HEK293 (cell line): ENCODE results near the gene YOD1.

Source experiments
- CTCF ChIA-PET: fragments of 350-600 bp; formaldehyde crosslinking; extraction: SDS; loops from one replicate; lab custom pipeline; 2021; ENCODE audit warnings: antibody characterized with exemption; lab: Yijun Ruan, JAX
- POLR2A ChIA-PET: fragments of 300-600 bp; formaldehyde crosslinking; extraction: SDS; loops from one replicate; lab custom pipeline; 2020; ENCODE audit warnings: antibody characterized with exemption, inconsistent platforms; lab: Yijun Ruan, JAX
- H3K27ac ChIP-seq: fragments of 200-500 bp; sonication (Bioruptor generic); 2 replicates; pipeline ENCODE4 v1.5.1; 2014; ENCODE audit warnings: low read depth, low read length, control low read depth, inconsistent platforms; ENCODE audit errors: extremely low read depth
- H3K36me3 ChIP-seq, 2 experiments: fragments of 200-500 bp in 1 of 2; sonication (Bioruptor generic) in 1 of 2; 1 replicate in 1 of 2; 2 replicates in 1 of 2; pipeline ENCODE4 v1.5.1; 2014 to 2017; ENCODE audit warnings: inconsistent platforms in 2 of 2, low read length in 2 of 2; ENCODE audit not compliant: control insufficient read depth in 2 of 2, insufficient read depth in 1 of 2
- H3K4me1 ChIP-seq: fragments of 200-500 bp; sonication (Bioruptor generic); 2 replicates; pipeline ENCODE4 v1.5.1; 2014; ENCODE audit warnings: mild to moderate bottlenecking, low read length, inconsistent platforms; ENCODE audit not compliant: control insufficient read depth, insufficient read depth
- H3K4me3 ChIP-seq: 2 replicates; pipeline ENCODE4 v1.5.1; 2011; ENCODE audit warnings: low read depth, mild to moderate bottlenecking, control low read depth, low read length, moderate library complexity
- H3K9me3 ChIP-seq: fragments of 200-500 bp; sonication (Bioruptor generic); 2 replicates; pipeline ENCODE4 v1.5.1; 2014; ENCODE audit warnings: low read depth, low read length, inconsistent platforms; ENCODE audit not compliant: control insufficient read depth, insufficient read depth
- AEBP2 ChIP-seq: fragments of 450-650 bp; formaldehyde crosslinking; IDR thresholded peaks from 2 replicates; pipeline ENCODE4 v1.5.1; 2016; ENCODE audit warnings: missing biosample characterization, missing genetic modification characterization, borderline replicate concordance
- ELK4 ChIP-seq: IDR thresholded peaks from 2 replicates; pipeline ENCODE4 v1.6.1; 2011; ENCODE audit warnings: mild to moderate bottlenecking, low read depth, low read length, borderline replicate concordance
- INSM2 ChIP-seq: fragments of 450-650 bp; formaldehyde crosslinking; IDR thresholded peaks from 2 replicates; pipeline ENCODE4 v1.5.1; 2016; ENCODE audit warnings: missing biosample characterization, missing genetic modification characterization
- SP2 ChIP-seq: fragments of 450-650 bp; formaldehyde crosslinking; IDR thresholded peaks from 2 replicates; pipeline ENCODE4 v1.5.1; 2016; ENCODE audit warnings: missing biosample characterization, missing genetic modification characterization
- TCF7L2 ChIP-seq: IDR thresholded peaks from 2 replicates; pipeline ENCODE4 v1.6.1; 2011; ENCODE audit warnings: low read depth, mild to moderate bottlenecking, inconsistent platforms, low read length, moderate library complexity, borderline replicate concordance
- ZBTB44 ChIP-seq: fragments of 450-650 bp; IDR thresholded peaks from 2 replicates; pipeline ENCODE4 v1.5.1; 2018; ENCODE audit warnings: missing biosample characterization, mild to moderate bottlenecking, missing genetic modification characterization
- ZBTB48 ChIP-seq: fragments of 450-650 bp; formaldehyde crosslinking; IDR thresholded peaks from 2 replicates; pipeline ENCODE4 v1.5.1; 2016; ENCODE audit warnings: missing biosample characterization, missing genetic modification characterization
- ZFP3 ChIP-seq: fragments of 450-650 bp; formaldehyde crosslinking; IDR thresholded peaks from 2 replicates; pipeline ENCODE4 v1.5.1; 2016; ENCODE audit warnings: low read depth, missing biosample characterization, missing genetic modification characterization
- ZFP37 ChIP-seq: fragments of 450-650 bp; formaldehyde crosslinking; IDR thresholded peaks from 2 replicates; pipeline ENCODE4 v1.5.1; 2016; ENCODE audit warnings: missing biosample characterization, missing genetic modification characterization
- ZFP41 ChIP-seq: fragments of 450-650 bp; formaldehyde crosslinking; IDR thresholded peaks from 2 replicates; pipeline ENCODE4 v1.5.1; 2016; ENCODE audit warnings: missing biosample characterization, missing genetic modification characterization, borderline replicate concordance
- ZNF16 ChIP-seq: fragments of 450-650 bp; formaldehyde crosslinking; IDR thresholded peaks from 2 replicates; pipeline ENCODE4 v1.5.1; 2016; ENCODE audit warnings: low read depth, missing biosample characterization, missing genetic modification characterization
- ZNF202 ChIP-seq: fragments of 450-650 bp; formaldehyde crosslinking; IDR thresholded peaks from 2 replicates; pipeline ENCODE4 v1.5.1; 2016; ENCODE audit warnings: missing biosample characterization, missing genetic modification characterization, borderline replicate concordance
- ZNF394 ChIP-seq: fragments of 450-650 bp; formaldehyde crosslinking; IDR thresholded peaks from 2 replicates; pipeline ENCODE4 v1.5.1; 2016; ENCODE audit warnings: missing biosample characterization, missing genetic modification characterization, mild to moderate bottlenecking, moderate library complexity, borderline replicate concordance
- ZNF433 ChIP-seq: fragments of 450-650 bp; formaldehyde crosslinking; IDR thresholded peaks from 2 replicates; pipeline ENCODE4 v1.5.1; 2016; ENCODE audit warnings: missing biosample characterization, missing genetic modification characterization, low read depth
- ZNF513 ChIP-seq: fragments of 450-650 bp; IDR thresholded peaks from 2 replicates; pipeline ENCODE4 v1.5.1; 2018; ENCODE audit warnings: missing biosample characterization, missing genetic modification characterization
- ZNF521 ChIP-seq: fragments of 450-650 bp; formaldehyde crosslinking; IDR thresholded peaks from 2 replicates; pipeline ENCODE4 v1.5.1; 2017; ENCODE audit warnings: missing biosample characterization, mild to moderate bottlenecking, missing genetic modification characterization
- ZNF530 ChIP-seq: fragments of 450-650 bp; formaldehyde crosslinking; IDR thresholded peaks from 2 replicates; pipeline ENCODE4 v1.5.1; 2016; ENCODE audit warnings: low read depth, missing biosample characterization, missing genetic modification characterization
- ZNF571 ChIP-seq: fragments of 450-650 bp; formaldehyde crosslinking; IDR thresholded peaks from 2 replicates; pipeline ENCODE4 v1.5.0; 2017; ENCODE audit warnings: missing biosample characterization, missing genetic modification characterization
- ZNF623 ChIP-seq: fragments of 450-650 bp; formaldehyde crosslinking; IDR thresholded peaks from 2 replicates; pipeline ENCODE4 v1.5.1; 2016; ENCODE audit warnings: missing biosample characterization, missing genetic modification characterization
- ZNF626 ChIP-seq: fragments of 450-650 bp; sonication (Bioruptor Pico); formaldehyde crosslinking; IDR thresholded peaks from 2 replicates; pipeline ENCODE4 v1.5.1; 2018; ENCODE audit warnings: missing biosample characterization, missing genetic modification characterization, inconsistent platforms
- ZNF660 ChIP-seq: fragments of 450-650 bp; IDR thresholded peaks from 2 replicates; pipeline ENCODE4 v1.5.1; 2018; ENCODE audit warnings: missing biosample characterization, mild to moderate bottlenecking, missing genetic modification characterization
- ZSCAN5A ChIP-seq: fragments of 450-650 bp; formaldehyde crosslinking; IDR thresholded peaks from 2 replicates; pipeline ENCODE4 v1.5.1; 2016; ENCODE audit warnings: missing biosample characterization, missing genetic modification characterization

The YOD1 gene

GRCh38 chr1:207069858-207070506, 19.0 kb upstream of the YOD1 start:
- no peak overlapping the region for H3K27ac ChIP-seq

GRCh38 chr1:207069061-207069460, 18.1 kb upstream of the YOD1 start:
- H3K27ac ChIP-seq = no peak overlapping the region
- ChIA-PET POLR2A (no interaction called here), CTCF (interaction anchor here (1.6 kb wide), 1 partner anchor 9 kb away, joined by 4 read pairs; no protein-coding TSS in a partner anchor)
- H3K4me3 ChIP-seq = no peak overlapping the region
- no peaks in the 10 kb centered on the region for H3K9me3 ChIP-seq
- H3K4me1 ChIP-seq = no peaks in the 10 kb centered on the region
- peaks cover 0 to 59% of the 10 kb centered on the region in 2 experiments; a peak in 1 of 3 replicates for H3K36me3 ChIP-seq
- TF ChIP-seq ZNF623 (no peak), ZNF660 (tag by site-specific recombination) (no peak), ZSCAN5A (tag by site-specific recombination) (no peak), ZNF530 (no peak), ZNF202 (tag by site-specific recombination) (no peak), ZBTB44 (no peak), ZNF571 (tag by site-specific recombination) (no peak), ZNF513 (tag by site-specific recombination) (no peak), ZNF16 (no peak), SP2 (tag by site-specific recombination) (no peak), ZNF394 (tag by site-specific recombination) (no peak), AEBP2 (tag by site-specific recombination) (no peak), ZFP37 (tag by site-specific recombination) (no peak), ZNF626 (tag by site-specific recombination) (no peak), ZFP41 (no peak), ZBTB48 (tag by site-specific recombination) (no peak), ELK4 (no peak), ZNF433 (tag by site-specific recombination) (no peak), ZFP3 (tag by site-specific recombination) (no peak), ZNF521 (tag by site-specific recombination) (no peak)

More at GRCh38 chr1:207069858-207070506, 19.0 kb upstream of the YOD1 start:
- H3K4me1 ChIP-seq = no peaks in the 10 kb centered on the region
- ChIA-PET CTCF (interaction anchor here (0.5 to 1.6 kb wide), 4 partner anchors 10 to 497 kb away, joined by 3 to 4 read pairs (median 4); no protein-coding TSS in a partner anchor), POLR2A (no interaction called here)
- H3K4me3 ChIP-seq = no peak overlapping the region
- H3K36me3 ChIP-seq = peaks cover 0 to 51% of the 10 kb centered on the region in 2 experiments; a peak in 1 of 3 replicates
- no peak for TF ChIP-seq INSM2 (tag by site-specific recombination)
- TF ChIP-seq TCF7L2 = no peak
- H3K9me3 ChIP-seq = no peaks in the 10 kb centered on the region
